Measurements from ENCODE around the gene FLNA.

GRCh38 chrX:154401045-154401799 is 26.8 kb upstream of the FLNA start:
- TF ChIP-seq POLR2AphosphoS5 (IDR thresholded peaks at IDR 0.05) (no peak), CTCF (IDR thresholded peaks at IDR 0.05) (no peak), POLR2A (IDR thresholded peaks at IDR 0.05) (peak in 2 of 4 donors; percentile 17 to 25), EP300 (IDR thresholded peaks at IDR 0.05) (no peak)
